Trophoblast cell (in vitro differentiated cells and primary cell): ENCODE measurements around the gene TNPO2.

Experiments
- DNase-seq, 2 donors: peaks; one replicate each; pipeline ENCODE4 v3.0.0-alpha.2; 2016
- H2AFZ ChIP-seq: 2 replicates; pipeline ENCODE4 v1.6.1; 2013; ENCODE audit warnings: low read length, moderate library complexity, mild to moderate bottlenecking; ENCODE audit not compliant: insufficient read depth, poor library complexity
- H2AK5ac ChIP-seq: 2 replicates; pipeline ENCODE4 v1.6.1; 2013; ENCODE audit warnings: mild to moderate bottlenecking, low read length
- H2BK120ac ChIP-seq: 2 replicates; pipeline ENCODE4 v1.6.1; 2013; ENCODE audit warnings: low read length, mild to moderate bottlenecking, moderate library complexity; ENCODE audit not compliant: insufficient read depth, poor library complexity
- H2BK12ac ChIP-seq: 2 replicates; pipeline ENCODE4 v1.6.1; 2013; ENCODE audit warnings: mild to moderate bottlenecking, low read length, moderate library complexity
- H2BK5ac ChIP-seq: 2 replicates; pipeline ENCODE4 v1.6.1; 2013; ENCODE audit warnings: low read length, low read depth, moderate library complexity, mild to moderate bottlenecking; ENCODE audit not compliant: poor library complexity
- H3K14ac ChIP-seq: 2 replicates; pipeline ENCODE4 v1.6.1; 2013; ENCODE audit warnings: mild to moderate bottlenecking, low read length
- H3K18ac ChIP-seq: 2 replicates; pipeline ENCODE4 v1.6.1; 2013; ENCODE audit warnings: mild to moderate bottlenecking, low read length
- H3K23ac ChIP-seq: 2 replicates; pipeline ENCODE4 v1.6.1; 2013; ENCODE audit warnings: low read length
- H3K27ac ChIP-seq: 2 replicates; pipeline ENCODE4 v1.5.1; 2013; ENCODE audit warnings: low read depth, mild to moderate bottlenecking, inconsistent platforms, low read length, moderate library complexity
- H3K27me3 ChIP-seq: 2 replicates; pipeline ENCODE4 v1.6.1; 2013; ENCODE audit warnings: inconsistent platforms, mild to moderate bottlenecking, low read length, moderate library complexity; ENCODE audit not compliant: insufficient read depth
- H3K36me3 ChIP-seq, 2 experiments: 1 replicate in 1 of 2; 2 replicates in 1 of 2; pipeline ENCODE4 v1.6.1; 2013; ENCODE audit warnings: low read length in 2 of 2, mild to moderate bottlenecking in 2 of 2, moderate library complexity in 1 of 2; ENCODE audit not compliant: insufficient read depth in 2 of 2, control insufficient read depth in 1 of 2
- H3K4ac ChIP-seq: 2 replicates; pipeline ENCODE4 v1.6.1; 2013; ENCODE audit warnings: low read depth, mild to moderate bottlenecking, low read length, moderate library complexity
- H3K4me1 ChIP-seq, 2 experiments: 1 replicate in 1 of 2; 2 replicates in 1 of 2; pipeline ENCODE4 v1.6.1; 2013; ENCODE audit warnings: low read length in 2 of 2, mild to moderate bottlenecking in 2 of 2, moderate library complexity in 1 of 2; ENCODE audit not compliant: insufficient read depth in 2 of 2, control insufficient read depth in 1 of 2
- H3K4me2 ChIP-seq: 2 replicates; pipeline ENCODE4 v1.6.1; 2013; ENCODE audit warnings: inconsistent platforms, mild to moderate bottlenecking, low read length, moderate library complexity
- H3K4me3 ChIP-seq: 2 replicates; pipeline ENCODE4 v1.5.1; 2013; ENCODE audit warnings: mild to moderate bottlenecking, low read depth, low read length, inconsistent platforms
- H3K79me1 ChIP-seq: one replicate; pipeline ENCODE4 v1.6.1; 2013; ENCODE audit warnings: low read length
- H3K79me2 ChIP-seq: 2 replicates; pipeline ENCODE4 v1.6.1; 2013; ENCODE audit warnings: low read length, mild to moderate bottlenecking; ENCODE audit not compliant: control insufficient read depth, insufficient read depth, poor library complexity
- H3K9ac ChIP-seq: 2 replicates; pipeline ENCODE4 v1.6.1; 2013; ENCODE audit warnings: mild to moderate bottlenecking, low read length
- H3K9me3 ChIP-seq: 2 replicates; pipeline ENCODE4 v1.6.1; 2013; ENCODE audit warnings: low read depth, mild to moderate bottlenecking, control low read depth, inconsistent platforms, low read length; ENCODE audit not compliant: insufficient read depth
- H4K12ac ChIP-seq: 2 replicates; pipeline ENCODE4 v1.6.1; 2013; ENCODE audit warnings: low read depth, mild to moderate bottlenecking, low read length, moderate library complexity
- H4K8ac ChIP-seq: 2 replicates; pipeline ENCODE4 v1.6.1; 2013; ENCODE audit warnings: low read depth, mild to moderate bottlenecking, low read length, moderate library complexity
- H4K91ac ChIP-seq: one replicate; pipeline ENCODE4 v1.6.1; 2013; ENCODE audit warnings: low read depth, mild to moderate bottlenecking, low read length, moderate library complexity
- WGBS: extraction: QIAGEN DNeasy Blood & Tissue Kit; methylation state at CpG from one replicate; pipeline ENCODE4 v1.1.7; 2013; ENCODE audit warnings: missing lambda C conversion rate; ENCODE audit not compliant: insufficient read length, insufficient coverage; ENCODE audit errors: extremely low coverage; 5-methylcytosine and 5-hydroxymethylcytosine counted together

Gene TNPO2

DNA sequence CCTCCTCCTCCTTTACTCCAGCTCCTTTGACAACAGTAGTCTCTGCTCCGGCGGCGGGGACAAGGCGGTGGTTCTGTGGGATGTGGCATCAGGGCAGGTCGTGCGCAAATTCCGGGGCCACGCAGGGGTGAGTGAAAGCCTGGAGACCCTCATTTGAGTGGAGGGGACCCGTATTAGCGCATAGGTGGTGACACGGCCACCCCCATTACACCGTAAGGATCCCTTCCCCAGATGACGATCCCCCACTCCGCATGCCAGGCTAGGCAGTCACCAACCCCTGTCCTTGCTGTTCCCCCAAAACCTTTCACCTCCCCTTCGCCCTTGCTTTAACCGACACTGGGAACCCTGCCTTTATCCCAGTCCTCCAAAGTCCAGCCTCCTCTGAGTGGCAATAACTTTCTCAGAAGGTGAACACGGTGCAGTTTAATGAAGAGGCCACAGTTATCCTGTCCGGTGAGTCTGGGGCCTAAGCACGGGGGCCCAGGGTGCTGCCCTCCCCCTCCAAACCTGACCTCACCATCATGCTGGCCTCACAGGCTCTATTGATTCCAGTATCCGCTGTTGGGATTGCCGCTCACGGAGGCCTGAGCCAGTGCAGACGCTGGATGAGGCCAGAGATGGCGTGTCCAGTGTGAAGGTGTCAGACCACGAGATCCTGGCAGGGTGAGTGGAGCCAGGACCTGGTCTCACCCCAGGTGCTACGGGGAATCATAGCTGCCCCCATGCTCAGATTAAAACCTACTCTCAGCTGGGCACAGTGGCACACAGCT, 53.4 kb downstream of the TNPO2 start:
- Histone ChIP-seq H2BK5ac (no peak overlapping the region), H3K9ac (peak overlapping the region; percentile 86), H3K14ac (no peak overlapping the region), H4K91ac (no peak overlapping the region), H2BK12ac (no peak overlapping the region), H3K79me2 (peaks cover 10% of the 10 kb centered on the region), H3K27ac (peak overlapping the region; percentile 77), H2AFZ (peak overlapping the region; percentile 13), H3K4me1 (peaks cover 20 to 27% of the 10 kb centered on the region in 2 experiments), H3K9me3 (peaks cover 1% of the 10 kb centered on the region), H3K4ac (peak overlapping the region; percentile 12), H3K4me3 (peak overlapping the region; percentile 87), H4K12ac (no peak overlapping the region), H2AK5ac (no peak overlapping the region), H3K79me1 (peaks cover 11% of the 10 kb centered on the region), H3K36me3 (peaks cover 31 to 34% of the 10 kb centered on the region in 2 experiments), H4K8ac (peak overlapping the region; percentile 96), H3K18ac (no peak overlapping the region), H3K27me3 (no peaks in the 10 kb centered on the region), H2BK120ac (no peak overlapping the region), H3K4me2 (peak overlapping the region; percentile 91), H3K23ac (no peak overlapping the region)
- DNase-seq: no peak
- WGBS: no CpG with 5 or more reads among the region's 26 CpGs

DNA sequence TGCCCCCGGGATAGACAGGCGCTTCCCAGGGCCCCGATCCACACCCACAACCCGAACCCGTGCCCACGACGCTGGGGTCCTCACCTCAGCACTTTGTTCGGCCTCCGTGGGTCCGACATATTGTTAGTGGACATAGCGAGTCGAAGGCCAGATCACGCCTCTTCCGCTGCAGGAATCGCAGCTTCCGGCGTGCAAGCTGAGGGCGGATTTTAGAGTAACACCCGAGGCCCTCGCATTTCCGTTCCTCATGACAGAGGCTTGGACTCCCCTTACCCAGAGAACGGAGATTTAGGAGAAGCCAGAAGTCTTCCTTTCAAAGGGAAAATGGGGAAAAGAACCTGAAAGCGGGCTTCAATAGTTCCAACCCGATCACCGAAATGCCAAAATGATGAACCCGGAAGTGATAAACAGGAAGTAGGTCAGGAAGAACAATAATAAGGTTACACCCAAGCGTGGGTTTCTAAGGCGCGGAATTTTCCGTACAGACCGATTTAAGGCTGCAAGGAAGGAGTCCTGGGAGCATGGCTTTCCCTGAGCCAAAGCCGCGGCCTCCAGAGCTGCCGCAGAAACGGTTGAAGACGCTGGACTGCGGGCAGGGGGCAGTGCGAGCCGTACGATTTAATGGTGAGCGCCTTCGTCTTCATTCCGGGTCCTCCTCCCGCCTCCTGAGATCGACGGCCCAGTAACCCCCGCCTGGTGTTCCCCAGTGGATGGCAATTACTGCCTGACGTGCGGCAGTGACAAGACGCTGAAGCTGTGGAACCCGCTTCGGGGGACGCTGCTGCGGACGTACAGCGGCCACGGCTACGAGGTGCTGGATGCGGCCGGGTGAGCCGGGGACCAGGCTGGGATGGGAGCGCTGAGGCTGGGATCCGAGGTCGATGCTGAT, 54.2 kb downstream of the TNPO2 start:
- H2BK12ac ChIP-seq: no peak overlapping the region
- H3K14ac ChIP-seq: peak overlapping the region; percentile 62
- H3K18ac ChIP-seq: peak overlapping the region; percentile 60
- DNase-seq: peak; percentile 71 to 86
- peak overlapping the region; percentile 87 for H3K4me3 ChIP-seq
- peak overlapping the region; percentile 83 for H4K91ac ChIP-seq
- peak overlapping the region; percentile 45 for H2BK120ac ChIP-seq
- peaks cover 11% of the 10 kb centered on the region for H3K79me1 ChIP-seq
- H3K27ac ChIP-seq: peak overlapping the region; percentile 77
- peak overlapping the region; percentile 91 for H3K4me2 ChIP-seq
- peak overlapping the region; percentile 73 for H2BK5ac ChIP-seq
- peak overlapping the region; percentile 75 for H2AFZ ChIP-seq
- H3K9me3 ChIP-seq: no peaks in the 10 kb centered on the region
- peak overlapping the region; percentile 75 for H4K12ac ChIP-seq
- peaks cover 10% of the 10 kb centered on the region for H3K79me2 ChIP-seq
- no peaks in the 10 kb centered on the region for H3K27me3 ChIP-seq
- H3K4me1 ChIP-seq: peaks cover 20 to 27% of the 10 kb centered on the region in 2 experiments
- peak overlapping the region; percentile 46 for H3K4ac ChIP-seq
- no peak overlapping the region for H3K23ac ChIP-seq
- WGBS: no CpG with 5 or more reads among the region's 64 CpGs
- H2AK5ac ChIP-seq: no peak overlapping the region
- peak overlapping the region; percentile 87 for H3K9ac ChIP-seq
- H3K36me3 ChIP-seq: peaks cover 35 to 36% of the 10 kb centered on the region in 2 experiments
- H4K8ac ChIP-seq: peak overlapping the region; percentile 96

DNA sequence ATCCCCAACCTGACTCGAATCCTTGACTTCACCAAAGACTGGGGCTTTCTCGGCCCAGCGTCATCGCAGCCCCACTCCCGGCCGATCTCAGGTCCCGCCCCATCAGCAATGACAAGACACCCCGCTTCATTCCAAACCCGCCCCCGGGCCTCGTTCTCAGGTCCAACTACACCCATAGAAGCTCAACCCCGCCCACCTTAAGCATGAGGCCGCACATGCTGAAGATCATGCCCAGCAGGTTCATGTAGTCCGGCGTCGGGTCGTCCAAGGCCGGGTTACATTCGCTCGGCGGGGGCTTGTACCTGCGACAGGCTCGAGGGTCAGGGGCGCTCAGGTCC, 54.8 kb downstream of the TNPO2 start:
- Histone ChIP-seq H2BK12ac (no peak overlapping the region), H4K12ac (peak overlapping the region; percentile 75), H3K4me1 (peaks cover 20 to 27% of the 10 kb centered on the region in 2 experiments), H3K79me1 (peaks cover 11% of the 10 kb centered on the region), H3K23ac (no peak overlapping the region), H3K9ac (peak overlapping the region; percentile 87), H4K91ac (peak overlapping the region; percentile 83), H4K8ac (peak overlapping the region; percentile 96), H3K36me3 (peaks cover 33 to 34% of the 10 kb centered on the region in 2 experiments), H2BK5ac (peak overlapping the region; percentile 43), H3K14ac (peak overlapping the region; percentile 62), H2BK120ac (peak overlapping the region; percentile 29), H3K27ac (peak overlapping the region; percentile 55), H3K27me3 (no peaks in the 10 kb centered on the region), H2AK5ac (no peak overlapping the region), H3K18ac (peak overlapping the region; percentile 60), H2AFZ (peak overlapping the region; percentile 75), H3K4ac (peak overlapping the region; percentile 46), H3K4me2 (peak overlapping the region; percentile 91), H3K79me2 (peaks cover 10% of the 10 kb centered on the region), H3K4me3 (peak overlapping the region; percentile 86), H3K9me3 (no peaks in the 10 kb centered on the region)
- DNase-seq: peak; percentile 39 to 41
- no CpG with 5 or more reads among the region's 24 CpGs for WGBS

DNA sequence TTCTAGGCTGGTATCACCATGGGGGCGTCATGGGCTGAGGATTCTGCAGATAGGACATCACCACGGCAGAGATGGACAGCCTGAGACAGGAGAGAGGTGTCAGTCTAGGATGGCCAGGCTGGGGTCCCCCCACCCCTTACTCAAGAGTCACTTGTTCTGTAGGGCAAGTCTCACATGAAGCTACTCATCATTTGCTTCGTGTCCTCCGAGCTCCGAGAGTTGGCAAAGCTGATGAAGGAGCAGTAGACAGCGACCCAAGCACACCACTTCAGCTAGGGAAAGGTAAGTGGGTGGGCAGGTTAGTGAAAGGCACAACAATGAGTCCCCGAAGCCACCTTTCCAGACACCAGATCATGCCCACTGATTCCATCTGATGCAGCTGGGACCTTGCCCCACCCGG, 55.4 kb downstream of the TNPO2 start:
- Histone ChIP-seq H3K9me3 (no peaks in the 10 kb centered on the region), H3K4me1 (peaks cover 20 to 27% of the 10 kb centered on the region in 2 experiments), H3K79me1 (peaks cover 11% of the 10 kb centered on the region), H3K4me3 (peak overlapping the region; percentile 86), H4K91ac (peak overlapping the region; percentile 83), H3K27me3 (no peaks in the 10 kb centered on the region), H3K23ac (no peak overlapping the region), H2BK5ac (no peak overlapping the region), H2BK12ac (no peak overlapping the region), H3K4me2 (peak overlapping the region; percentile 91), H2AFZ (no peak overlapping the region), H3K14ac (peak overlapping the region; percentile 62), H3K27ac (no peak overlapping the region), H4K12ac (peak overlapping the region; percentile 46), H3K36me3 (peaks cover 36 to 38% of the 10 kb centered on the region in 2 experiments), H3K4ac (peak overlapping the region; percentile 46), H2BK120ac (no peak overlapping the region), H3K18ac (peak overlapping the region; percentile 18), H4K8ac (peak overlapping the region; percentile 96), H3K9ac (peak overlapping the region; percentile 87), H2AK5ac (peak overlapping the region; percentile 35), H3K79me2 (peaks cover 10% of the 10 kb centered on the region)
- no peak for DNase-seq
- no CpG with 5 or more reads among the region's 8 CpGs for WGBS
